HG03521 (cell line): ENCODE measurements around the gene FMO3.

ENCODE experiments used
- ATAC-seq: cut with Tn5 transposase; IDR thresholded peaks from one replicate; pipeline ENCODE4 v1.9.1; 2021; ENCODE audit warnings: mild to moderate bottlenecking, moderate library complexity; ENCODE audit not compliant: unreplicated experiment

Gene FMO3

GRCh38 chr1:171155484-171155883 lies 64.8 kb downstream of the FMO3 start:
- ATAC-seq, result no peak

GRCh38 chr1:171158096-171158495 lies 67.4 kb downstream of the FMO3 start:
- no peak for ATAC-seq

GRCh38 chr1:171158551-171158950 lies 67.8 kb downstream of the FMO3 start:
- ATAC-seq, result no peak

GRCh38 chr1:171159148-171159547 lies 68.4 kb downstream of the FMO3 start:
- ATAC-seq, result no peak

GRCh38 chr1:171160211-171160610 lies 69.5 kb downstream of the FMO3 start:
- no peak for ATAC-seq

GRCh38 chr1:171160639-171161354 lies 70.1 kb downstream of the FMO3 start:
- no peak for ATAC-seq

- no peak for ATAC-seq
Observed at GRCh38 chr1:171161431-171161830, 70.7 kb downstream of the FMO3 start.

GRCh38 chr1:171166361-171166760 lies 75.7 kb downstream of the FMO3 start:
- ATAC-seq, result no peak
